Thoracic aorta (tissue), 2 donors: Measurements from ENCODE around the gene FAR2. TPM values are rescaled to one million over a fixed set of nuclear protein-coding genes. Genes with fewer than 3 reads are reported as not detected.

Source experiments
- ATAC-seq: fragments of 150-250 bp; one replicate; pipeline ENCODE4 v1.8.0; 2017; ENCODE audit warnings: low read depth; ENCODE audit not compliant: insufficient number of reproducible peaks, low FRiP score
- DNase-seq: peaks from one replicate; pipeline ENCODE4 v3.0.0-alpha.2; 2020; ENCODE audit warnings: low spot score
- H3K27ac ChIP-seq, 2 donors: fragments of 200-600 bp; sonication (generic); 1 replicate in 1 of 2; 2 replicates in 1 of 2; pipeline ENCODE4 v1.5.1; 2016; ENCODE audit warnings: mild to moderate bottlenecking in 2 of 2, moderate library complexity in 2 of 2
- H3K27me3 ChIP-seq: fragments of 200-600 bp; sonication (generic); replicated peaks from 2 replicates; pipeline ENCODE4 v1.6.0; 2016; ENCODE audit warnings: mild to moderate bottlenecking; ENCODE audit not compliant: insufficient read depth
- H3K36me3 ChIP-seq: fragments of 200-600 bp; sonication (generic); one replicate; pipeline ENCODE4 v1.5.1; 2016
- H3K4me1 ChIP-seq, 2 donors: fragments of 200-600 bp; sonication (generic); 1 replicate in 1 of 2; 2 replicates in 1 of 2; pipeline versions ENCODE4 v1.5.1 to v1.6.0; 2016; ENCODE audit warnings: low read depth in 2 of 2, mild to moderate bottlenecking in 1 of 2; ENCODE audit not compliant: control insufficient read depth in 1 of 2
- H3K4me3 ChIP-seq: fragments of 200-600 bp; sonication (generic); 2 replicates; pipeline ENCODE4 v1.5.1; 2016; ENCODE audit warnings: mild to moderate bottlenecking
- H3K9me3 ChIP-seq: fragments of 200-600 bp; sonication (generic); 2 replicates; pipeline ENCODE4 v1.5.1; 2016
- CTCF ChIP-seq: fragments of 200-600 bp; sonication (generic); IDR thresholded peaks from one replicate; pipeline ENCODE4 v1.5.1; 2019; ENCODE audit warnings: antibody characterized with exemption
- total RNA-seq, 2 donors: library from RNA; depleted of rRNA; stranded (reverse); fragments of >200 nt; gene quantifications; one replicate each; pipeline versions ENCODE4 v1.1.0 to v1.2.3, GENCODE V29; 2016

FAR2 gene
- total RNA-seq, 2 donors from 2014 or later, result 8.5 to 16.9 TPM

DNA sequence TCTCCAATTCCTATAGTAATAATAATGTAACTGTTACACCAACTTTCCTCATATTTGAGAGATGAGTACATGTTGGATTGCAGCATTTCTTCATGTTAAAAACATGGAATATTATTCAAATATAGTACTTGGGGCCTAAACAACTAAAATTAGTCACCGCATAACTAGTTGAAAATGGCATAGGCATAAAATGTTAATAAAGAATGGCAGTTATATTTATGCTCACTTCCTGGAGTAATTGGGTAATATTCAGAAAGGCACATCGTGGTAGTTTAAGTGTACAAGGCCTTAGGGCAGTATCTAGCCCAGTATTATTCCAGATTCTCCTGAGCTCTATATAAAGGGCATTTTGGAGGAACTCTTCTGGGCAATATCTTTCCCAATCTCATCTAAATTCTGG, 185.9 kb downstream of the FAR2 start:
- H3K27ac ChIP-seq, result no peak overlapping the region
- H3K4me3 ChIP-seq, result no peak overlapping the region
- ATAC-seq (no peak), DNase-seq (no peak)
- H3K36me3 ChIP-seq, result no peaks in the 10 kb centered on the region
- H3K27me3 ChIP-seq, result no peaks in the 10 kb centered on the region
- no peak for TF ChIP-seq CTCF
- no peaks in the 10 kb centered on the region for H3K4me1 ChIP-seq
- no peaks in the 10 kb centered on the region for H3K9me3 ChIP-seq

- no peak for ATAC-seq
Measured at GRCh38 chr12:29337325-29337724, 188.2 kb downstream of the FAR2 start.

GRCh38 chr12:29343022-29343799, 194.1 kb downstream of the FAR2 start:
- Histone ChIP-seq H3K9me3 (no peaks in the 10 kb centered on the region), H3K4me1 (no peaks in the 10 kb centered on the region), H3K27ac (no peak overlapping the region), H3K27me3 (no peaks in the 10 kb centered on the region), H3K36me3 (peaks cover 12% of the 10 kb centered on the region), H3K4me3 (no peak overlapping the region)
- DNase-seq (no peak), ATAC-seq (no peak)
- TF ChIP-seq CTCF, result no peak

More at GRCh38 chr12:29337325-29337724, 188.2 kb downstream of the FAR2 start:
- H3K4me3 ChIP-seq, result no peak overlapping the region
- TF ChIP-seq CTCF, result no peak
- no peak overlapping the region for H3K27ac ChIP-seq
- no peaks in the 10 kb centered on the region for H3K9me3 ChIP-seq
- no peak for DNase-seq
- H3K27me3 ChIP-seq, result no peaks in the 10 kb centered on the region
- no peaks in the 10 kb centered on the region for H3K36me3 ChIP-seq
- no peaks in the 10 kb centered on the region for H3K4me1 ChIP-seq

DNA sequence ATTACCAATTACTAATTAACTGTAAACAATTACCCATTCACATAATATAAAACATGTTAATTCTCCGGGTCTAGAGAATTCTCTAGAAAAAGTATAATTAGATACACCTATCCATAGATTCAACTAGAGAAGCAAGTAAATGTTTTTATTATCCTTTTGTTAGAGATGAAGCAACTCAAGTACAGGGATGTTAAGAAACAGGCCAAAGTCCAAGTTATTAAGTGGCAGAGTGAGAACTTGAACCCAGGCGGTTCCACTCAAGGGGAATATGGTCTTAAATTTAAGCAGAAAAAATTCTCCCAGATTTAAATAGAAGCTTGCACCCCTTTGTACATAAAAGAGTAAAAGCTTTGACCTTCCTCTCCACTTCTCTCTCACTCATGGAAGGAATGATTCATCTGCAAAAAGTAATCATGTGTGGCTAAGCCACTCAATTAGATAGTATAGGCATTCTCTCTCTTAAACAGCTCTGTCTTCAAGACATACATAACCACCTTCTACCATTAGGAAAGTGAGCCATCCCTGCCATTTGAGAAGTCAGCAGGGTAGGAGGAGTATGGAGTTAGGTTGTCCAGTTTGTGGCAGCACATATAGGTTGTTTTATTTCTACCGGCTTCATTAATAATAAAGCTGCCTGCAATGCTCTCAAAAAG, 197.8 kb downstream of the FAR2 start:
- Histone ChIP-seq H3K4me3 (no peak overlapping the region), H3K27ac (no peak overlapping the region), H3K4me1 (no peaks in the 10 kb centered on the region), H3K36me3 (peaks cover 12% of the 10 kb centered on the region), H3K27me3 (no peaks in the 10 kb centered on the region), H3K9me3 (no peaks in the 10 kb centered on the region)
- ATAC-seq, result no peak
- DNase-seq, result no peak
- TF ChIP-seq CTCF, result no peak

DNA sequence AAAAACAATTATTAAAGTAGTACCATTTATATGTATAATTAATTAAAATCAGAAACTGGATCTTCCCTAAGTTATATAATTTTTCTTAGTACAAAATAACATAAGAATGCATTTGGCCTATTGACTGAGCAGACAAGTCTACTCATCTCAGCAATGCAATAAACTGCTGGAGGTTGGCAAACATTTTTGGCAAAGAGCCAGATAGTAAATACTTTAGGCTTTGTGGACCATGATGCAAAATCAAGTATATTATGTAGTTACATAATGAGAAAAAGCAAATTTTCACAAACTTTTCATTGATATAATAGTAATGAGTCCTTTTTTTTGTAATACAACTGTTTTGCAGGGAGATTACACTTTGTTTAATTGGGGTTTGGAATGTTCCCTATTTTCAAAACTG, 201.0 kb downstream of the FAR2 start:
- H3K27ac ChIP-seq, result no peak overlapping the region
- H3K36me3 ChIP-seq, result peaks cover 7% of the 10 kb centered on the region
- H3K4me3 ChIP-seq, result no peak overlapping the region
- no peaks in the 10 kb centered on the region for H3K9me3 ChIP-seq
- TF ChIP-seq CTCF, result no peak
- H3K27me3 ChIP-seq, result no peaks in the 10 kb centered on the region
- H3K4me1 ChIP-seq, result no peaks in the 10 kb centered on the region
- ATAC-seq (no peak), DNase-seq (no peak)
